ENCODE data around the gene ELN. TPM values are rescaled to one million over a fixed set of nuclear protein-coding genes. Genes with fewer than 3 reads are reported as not detected.

The ELN gene
- total RNA-seq, 4 donors from 2014 or later: 29.6 to 224 (median 108) TPM

- no peak for TF ChIP-seq CTCF (IDR thresholded peaks at IDR 0.05; ENCODE audit: low read depth)
These were observed 3.6 kb downstream of the ELN start for GRCh38 chr7:74031403-74032190.

GRCh38 chr7:74032191-74032490 is 4.2 kb downstream of the ELN start:
- no peak for TF ChIP-seq CTCF (IDR thresholded peaks at IDR 0.05; ENCODE audit: low read depth)

GRCh38 chr7:74032624-74033371 is 4.8 kb downstream of the ELN start:
- TF ChIP-seq CTCF (IDR thresholded peaks at IDR 0.05; ENCODE audit: low read depth): no peak

- no peak for TF ChIP-seq CTCF (IDR thresholded peaks at IDR 0.05; ENCODE audit: low read depth)
These were observed 5.7 kb downstream of the ELN start for GRCh38 chr7:74033372-74034311.

- TF ChIP-seq CTCF (IDR thresholded peaks at IDR 0.05; ENCODE audit: low read depth): no peak
These were observed 9.6 kb downstream of the ELN start for GRCh38 chr7:74037609-74038008.

GRCh38 chr7:74038194-74038961 is 10.4 kb downstream of the ELN start:
- no peak for TF ChIP-seq CTCF (IDR thresholded peaks at IDR 0.05; ENCODE audit: low read depth)

Measured in subcutaneous adipose tissue (tissue), 4 donors.